ENCODE measurements around the gene ERGIC3. TPM values are rescaled to one million over a fixed set of nuclear protein-coding genes. Genes with fewer than 3 reads are reported as not detected.
A peak's percentile ranks its signal among the peaks of the same experiment; 100 is the strongest.
"Not testable (repeated sequence)": the region's sequence is repeated elsewhere in the genome, so short reads cannot be mapped to it uniquely, and the experiment has no call there.

ERGIC3 gene
- total and polyA plus RNA-seq, 11 donors: 69.8 to 152 (median 101) TPM

DNA sequence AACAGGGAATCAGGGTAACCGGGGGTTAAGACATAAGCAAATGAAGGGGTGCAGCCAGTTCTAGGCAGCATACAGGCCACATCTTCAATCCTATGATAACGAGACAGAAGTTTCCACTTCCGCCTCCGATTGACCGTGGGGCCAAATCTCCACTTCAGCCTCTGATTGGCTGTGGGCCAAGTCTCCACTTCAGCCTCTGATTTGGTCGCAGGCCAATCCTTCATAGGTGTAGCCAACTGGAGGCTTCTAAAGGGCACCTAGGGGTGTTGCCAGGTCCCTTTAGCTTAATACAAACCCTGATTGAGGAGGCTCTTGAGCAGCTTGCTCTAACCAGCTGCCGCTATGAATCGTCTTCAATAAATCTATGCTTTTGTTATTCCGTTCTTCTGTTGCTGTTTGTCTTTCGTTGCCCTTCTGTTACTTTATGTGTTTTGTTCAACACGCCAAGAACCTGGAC lies 2.1 kb upstream of the ERGIC3 start:
- Histone ChIP-seq H3K36me3 (peaks cover 0 to 19% (median 3%) of the 10 kb centered on the region in 9 donors), H3K9me3 (no peaks in the 10 kb centered on the region), H3K4me3 (no peak overlapping the region), H3K27ac (no peak overlapping the region), H3K27me3 (no peaks in the 10 kb centered on the region), H3K4me1 (peaks cover 0 to 18% (median 12%) of the 10 kb centered on the region in 12 donors)
- 36 to 52% (median 48%) methylated on average over 11 of the region's 11 CpGs for WGBS, 4 donors
- no peak for TF ChIP-seq POLR2A (IDR thresholded peaks at IDR 0.05)
- TF ChIP-seq, protein P1, sequence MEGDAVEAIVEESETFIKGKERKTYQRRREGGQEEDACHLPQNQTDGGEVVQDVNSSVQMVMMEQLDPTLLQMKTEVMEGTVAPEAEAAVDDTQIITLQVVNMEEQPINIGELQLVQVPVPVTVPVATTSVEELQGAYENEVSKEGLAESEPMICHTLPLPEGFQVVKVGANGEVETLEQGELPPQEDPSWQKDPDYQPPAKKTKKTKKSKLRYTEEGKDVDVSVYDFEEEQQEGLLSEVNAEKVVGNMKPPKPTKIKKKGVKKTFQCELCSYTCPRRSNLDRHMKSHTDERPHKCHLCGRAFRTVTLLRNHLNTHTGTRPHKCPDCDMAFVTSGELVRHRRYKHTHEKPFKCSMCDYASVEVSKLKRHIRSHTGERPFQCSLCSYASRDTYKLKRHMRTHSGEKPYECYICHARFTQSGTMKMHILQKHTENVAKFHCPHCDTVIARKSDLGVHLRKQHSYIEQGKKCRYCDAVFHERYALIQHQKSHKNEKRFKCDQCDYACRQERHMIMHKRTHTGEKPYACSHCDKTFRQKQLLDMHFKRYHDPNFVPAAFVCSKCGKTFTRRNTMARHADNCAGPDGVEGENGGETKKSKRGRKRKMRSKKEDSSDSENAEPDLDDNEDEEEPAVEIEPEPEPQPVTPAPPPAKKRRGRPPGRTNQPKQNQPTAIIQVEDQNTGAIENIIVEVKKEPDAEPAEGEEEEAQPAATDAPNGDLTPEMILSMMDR (IDR thresholded peaks at IDR 0.05): no peak
- intact Hi-C loops (cut with DNase I): loop anchor here in 2 of 10 donors (5.0 to 10.0 kb wide), 2 partner anchors 78 to 125 kb away; partner anchors contain the start of genes CPNE1 (in 1 of the 2), RBM12 (in 1 of the 2) and SPAG4 (in 1 of the 2)
- DNase-seq: no peak
- ATAC-seq: no peak

DNA sequence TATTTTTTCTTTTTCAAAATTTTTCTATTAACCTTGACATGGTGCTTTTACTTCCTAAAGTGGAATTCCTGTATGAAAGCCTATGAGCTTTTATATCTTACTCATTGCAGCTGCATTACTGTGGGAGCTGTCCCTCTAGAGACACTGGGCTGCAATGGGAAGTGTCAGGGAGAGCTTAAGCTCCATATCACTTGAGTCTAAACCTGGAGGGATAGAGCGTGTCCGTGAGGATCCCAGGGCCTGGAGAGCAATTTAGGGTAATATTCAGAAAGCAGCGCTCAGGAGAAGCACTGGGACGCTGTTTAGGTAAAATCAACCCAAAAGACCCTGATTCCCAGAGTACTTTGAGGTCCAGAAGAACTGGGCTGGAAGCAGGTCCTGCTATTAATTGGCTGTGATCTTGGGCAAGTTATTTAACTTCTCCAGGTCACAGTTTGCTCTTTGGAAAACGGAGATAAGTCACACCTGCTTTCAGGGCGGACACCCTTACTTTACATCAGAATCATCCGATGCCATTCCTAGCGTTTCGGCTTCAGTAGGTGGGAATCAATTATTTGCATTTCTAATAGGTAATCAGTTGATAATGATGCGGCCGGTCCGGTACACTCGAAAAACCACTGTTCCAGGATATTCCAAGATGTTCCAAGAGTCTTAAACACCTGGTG lies 628 bp upstream of the ERGIC3 start:
- Histone ChIP-seq H3K4me1 (peaks cover 0 to 18% (median 12%) of the 10 kb centered on the region in 12 donors), H3K27ac (peak overlapping the region in 2 of 12 donors; percentile 18 to 81), H3K9me3 (no peaks in the 10 kb centered on the region), H3K4me3 (peak overlapping the region; percentile 64 to 96 (median 88)), H3K36me3 (peaks cover 0 to 32% (median 11%) of the 10 kb centered on the region in 9 donors), H3K27me3 (no peaks in the 10 kb centered on the region)
- TF ChIP-seq, protein P1 (IDR thresholded peaks at IDR 0.05): no peak
- WGBS, 4 donors: 27 to 33% (median 29%) methylated on average over 13 of the region's 13 CpGs
- DNase-seq: no peak
- intact Hi-C loops (cut with DNase I): loop anchor here in 2 of 10 donors (5.0 to 10.0 kb wide), 2 partner anchors 76 to 124 kb away; partner anchors contain the start of genes CPNE1 (in 1 of the 2), RBM12 (in 1 of the 2) and SPAG4 (in 1 of the 2)
- no peak for ATAC-seq

DNA sequence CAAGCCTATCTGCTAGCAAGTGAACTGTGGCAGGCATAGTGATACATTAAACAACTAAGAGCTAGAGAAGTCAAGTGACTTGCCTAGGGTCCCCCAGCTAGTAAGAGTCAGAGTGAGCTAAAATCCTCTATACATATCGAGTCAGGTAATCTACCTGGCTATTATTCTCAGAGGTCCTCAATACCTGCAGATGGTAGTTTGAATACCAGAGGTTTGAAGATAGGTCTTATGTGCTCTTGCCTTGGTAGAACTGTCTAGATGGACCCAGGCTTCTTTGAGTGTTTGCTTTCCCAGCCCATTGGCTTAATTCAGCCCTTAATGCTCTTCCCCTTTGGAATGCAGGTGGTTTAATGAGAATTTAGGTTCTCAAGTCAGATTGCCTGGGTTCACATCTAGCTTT lies 1.1 kb downstream of the ERGIC3 start:
- no peak for TF ChIP-seq POLR2A (IDR thresholded peaks at IDR 0.05)
- TF ChIP-seq, protein P1 (IDR thresholded peaks at IDR 0.05): no peak
- H3K27ac ChIP-seq: no peak overlapping the region
- H3K4me3 ChIP-seq: no peak overlapping the region
- H3K9me3 ChIP-seq: no peaks in the 10 kb centered on the region
- ATAC-seq (no peak), DNase-seq (no peak)
- peaks cover 0 to 18% (median 12%) of the 10 kb centered on the region in 12 donors for H3K4me1 ChIP-seq
- intact Hi-C loops (cut with DNase I): loop anchor here in 2 of 10 donors (5.0 to 10.0 kb wide), 2 partner anchors 74 to 122 kb away; partner anchors contain the start of genes CPNE1 (in 1 of the 2), RBM12 (in 1 of the 2) and SPAG4 (in 1 of the 2)
- 91 to 98% (median 94%) methylated on average over 1 of the region's 1 CpG for WGBS, 4 donors
- H3K36me3 ChIP-seq: peaks cover 0 to 49% (median 25%) of the 10 kb centered on the region in 9 donors
- no peaks in the 10 kb centered on the region for H3K27me3 ChIP-seq

DNA sequence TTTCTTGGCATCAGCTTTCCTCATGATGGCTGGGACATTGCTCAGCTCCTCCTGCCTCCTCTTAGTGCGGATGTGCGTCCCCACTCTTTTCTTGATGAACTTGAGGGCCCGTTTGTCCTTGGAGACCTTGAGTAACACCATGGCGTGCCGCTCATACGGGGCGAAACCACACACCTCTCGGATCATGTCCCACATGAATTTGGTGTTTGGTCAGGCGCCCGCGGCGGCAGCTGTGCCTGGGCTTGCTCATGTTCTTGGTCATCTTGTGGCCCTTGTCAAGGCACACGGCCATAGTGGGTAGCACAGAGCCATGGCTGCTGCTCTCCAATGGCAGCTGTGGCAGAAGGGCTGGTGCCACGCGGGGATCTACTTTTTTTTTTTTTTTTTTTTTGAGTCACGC lies 2.6 kb downstream of the ERGIC3 start:
- Histone ChIP-seq H3K9me3 (no peaks in the 10 kb centered on the region), H3K36me3 (peaks cover 0 to 64% (median 39%) of the 10 kb centered on the region in 9 donors), H3K27me3 (no peaks in the 10 kb centered on the region), H3K27ac (no peak overlapping the region), H3K4me1 (peaks cover 0 to 18% (median 12%) of the 10 kb centered on the region in 12 donors), H3K4me3 (no peak overlapping the region)
- 92 to 97% (median 95%) methylated on average over 16 of the region's 16 CpGs for WGBS, 4 donors
- TF ChIP-seq, protein P1 (IDR thresholded peaks at IDR 0.05): no peak
- TF ChIP-seq POLR2A (IDR thresholded peaks at IDR 0.05): no peak
- no peak for ATAC-seq
- intact Hi-C loops (cut with DNase I): loop anchor here in 2 of 10 donors (5.0 to 10.0 kb wide), 2 partner anchors 73 to 120 kb away; partner anchors contain the start of genes CPNE1 (in 1 of the 2), RBM12 (in 1 of the 2) and SPAG4 (in 1 of the 2)
- DNase-seq: no peak

DNA sequence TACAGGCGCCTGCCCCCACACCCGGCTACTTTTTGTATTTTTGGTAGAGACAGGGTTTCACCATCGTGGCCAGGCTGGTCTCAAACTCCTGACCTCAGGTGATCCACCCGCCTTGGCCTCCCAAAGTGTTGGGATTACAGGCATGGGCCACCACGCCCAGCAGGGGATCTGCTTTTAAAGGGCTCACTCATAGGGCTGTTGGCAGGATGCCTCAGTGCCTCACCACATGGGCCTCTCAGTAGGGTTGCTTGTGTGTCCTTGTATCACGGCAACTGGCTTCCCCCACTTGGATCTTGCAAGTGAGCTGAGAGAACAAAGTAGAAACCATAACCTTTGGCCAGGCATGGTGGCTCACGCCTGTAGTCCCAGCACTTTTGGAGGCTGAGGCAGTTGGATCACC lies 3.1 kb downstream of the ERGIC3 start:
- H3K4me3 ChIP-seq, DNase-seq, ATAC-seq, H3K27me3 ChIP-seq, H3K9me3 ChIP-seq, H3K27ac ChIP-seq: not testable (repeated sequence)
- Histone ChIP-seq H3K36me3 (peaks cover 0 to 69% (median 43%) of the 10 kb centered on the region in 9 donors), H3K4me1 (peaks cover 0 to 17% (median 12%) of the 10 kb centered on the region in 12 donors)
- 77 to 94% (median 92%) methylated on average over 7 of the region's 7 CpGs for WGBS, 4 donors
- intact Hi-C loops (cut with DNase I): loop anchor here in 2 of 10 donors (5.0 to 10.0 kb wide), 2 partner anchors 72 to 120 kb away; partner anchors contain the start of genes CPNE1 (in 1 of the 2), RBM12 (in 1 of the 2) and SPAG4 (in 1 of the 2)

Measured in heart left ventricle (tissue), 16 donors.